OCI-LY7 (cell line): ENCODE measurements around the gene QPRT. TPM values are rescaled to one million over a fixed set of nuclear protein-coding genes. Genes with fewer than 3 reads are reported as not detected.
A peak's percentile ranks its signal among the peaks of the same experiment; 100 is the strongest.

Source experiments
- BruUV-seq: library from RNA; stranded (reverse); fragments of 400-500 nt; replicated peaks from 2 replicates; lab custom pipeline; 2021; lab: Mats Ljungman, UMichigan
- CTCF ChIA-PET: fragments of 300-600 bp; sonication (Branson Sonifier 250); formaldehyde crosslinking; loops from one replicate; lab custom pipeline; 2022; ENCODE audit warnings: antibody characterized with exemption; ENCODE audit not compliant: unreplicated experiment; lab: Charles Lee
- POLR2A ChIA-PET: fragments of 300-600 bp; sonication (Branson Sonifier 250); formaldehyde crosslinking; loops from one replicate; lab custom pipeline; 2022; ENCODE audit warnings: antibody characterized with exemption; lab: Charles Lee
- DNase-seq: peaks from one replicate; pipeline ENCODE4 v3.0.0-alpha.2; 2015; ENCODE audit warnings: low spot score
- H2AFZ ChIP-seq: fragments of 200-600 bp; sonication (generic), shearing (Covaris generic); 2 replicates; pipeline ENCODE4 v1.6.1; 2014; ENCODE audit warnings: mild to moderate bottlenecking, antibody characterized with exemption, low read length, moderate library complexity
- H3K27ac ChIP-seq: fragments of 200-600 bp; sonication (generic); 2 replicates; pipeline ENCODE4 v1.5.1; 2014; ENCODE audit warnings: mixed run types, low read depth, mild to moderate bottlenecking, moderate library complexity, low read length, inconsistent platforms; ENCODE audit not compliant: poor library complexity, severe bottlenecking
- H3K36me3 ChIP-seq: fragments of 200-600 bp; sonication (generic); 2 replicates; pipeline ENCODE4 v1.6.1; 2014; ENCODE audit warnings: mild to moderate bottlenecking, antibody characterized with exemption, low read length, moderate library complexity, mixed read lengths; ENCODE audit not compliant: insufficient read depth
- H3K4me1 ChIP-seq: fragments of 200-600 bp; sonication (generic); 2 replicates; pipeline ENCODE4 v1.5.1; 2014; ENCODE audit warnings: mild to moderate bottlenecking, low read length; ENCODE audit not compliant: insufficient read depth, poor library complexity, severe bottlenecking
- H3K4me2 ChIP-seq: fragments of 200-600 bp; sonication (generic); 2 replicates; pipeline ENCODE4 v1.6.1; 2014; ENCODE audit warnings: mild to moderate bottlenecking, low read length
- H3K4me3 ChIP-seq: fragments of 200-600 bp; sonication (generic); 2 replicates; pipeline ENCODE4 v1.5.1; 2014; ENCODE audit warnings: mild to moderate bottlenecking, low read depth, low read length; ENCODE audit not compliant: poor library complexity, severe bottlenecking
- H3K79me2 ChIP-seq: fragments of 200-600 bp; sonication (generic); 2 replicates; pipeline ENCODE4 v1.6.1; 2016; ENCODE audit warnings: low read depth, mild to moderate bottlenecking, low read length, moderate library complexity, mixed read lengths; ENCODE audit not compliant: insufficient read depth
- H3K9me2 ChIP-seq: fragments of 200-600 bp; sonication (generic); 2 replicates; pipeline ENCODE4 v1.6.1; 2016; ENCODE audit warnings: mild to moderate bottlenecking, low read length, mixed read lengths; ENCODE audit not compliant: insufficient read depth
- H3K9me3 ChIP-seq: fragments of 200-600 bp; sonication (generic); 2 replicates; pipeline ENCODE4 v1.6.1; 2014; ENCODE audit warnings: mild to moderate bottlenecking, mixed run types, low read length, mixed read lengths
- H4K20me1 ChIP-seq: fragments of 200-600 bp; sonication (generic); 2 replicates; pipeline ENCODE4 v1.6.1; 2014; ENCODE audit warnings: mild to moderate bottlenecking, antibody characterized with exemption, low read length, moderate library complexity, mixed read lengths; ENCODE audit not compliant: insufficient read depth
- CTCF ChIP-seq: fragments of 200-600 bp; sonication (generic); conservative IDR thresholded peaks from 2 replicates; pipeline ENCODE4 v1.5.1; 2014; ENCODE audit warnings: mild to moderate bottlenecking, antibody characterized with exemption, low read length, moderate library complexity, mixed read lengths
- EZH2phosphoT487 ChIP-seq: fragments of 200-600 bp; sonication (generic); IDR thresholded peaks from 2 replicates; pipeline ENCODE4 v1.6.1; 2018; ENCODE audit warnings: low read depth, borderline replicate concordance, mild to moderate bottlenecking, mixed run types, antibody characterized with exemption, low read length, moderate library complexity, mixed read lengths
- intact Hi-C: fragments of 100-400 bp; cut with micrococcal nuclease; formaldehyde crosslinking; loops from one replicate; pipeline ENCODE4 v1.10.0; 2022; ENCODE audit not compliant: unreplicated experiment
- total RNA-seq, 2 experiments: library from RNA; depleted of rRNA in 1 of 2; stranded (reverse); fragments of >200 nt in 1 of 2; shearing (Covaris generic) in 1 of 2; gene quantifications; 2 replicates each; pipeline ENCODE4 v1.2.3, GENCODE V29; 2014 to 2022

Gene QPRT
- total RNA-seq, 2 experiments from 2014 or later, result 10.6 to 12.6 TPM

- Histone ChIP-seq H3K36me3 (0 out of 2 replicates have a peak, but pooled peaks cover 5% of the 10 kb centered on the region), H3K9me3 (no peaks in the 10 kb centered on the region; the same call in 1 of the 2 replicates), H3K4me2 (peak overlapping the region; percentile 34), H2AFZ (no peak overlapping the region), H4K20me1 (no peaks in the 10 kb centered on the region), H3K4me3 (no peak overlapping the region), H3K9me2 (no peaks in the 10 kb centered on the region), H3K4me1 (peaks cover 28% of the 10 kb centered on the region), H3K27ac (no peak overlapping the region), H3K79me2 (no peaks in the 10 kb centered on the region; the same call in 1 of the 2 replicates)
- BruUV-seq, result no TSS peak
- no peak for TF ChIP-seq EZH2phosphoT487
- peak; percentile 30; the same call in 1 of the 2 replicates for TF ChIP-seq CTCF
- DNase-seq, result peak; percentile 72
- intact Hi-C loops, result no loop called here
- ChIA-PET CTCF (no interaction called here), POLR2A (interaction anchor here (0.8 to 1.0 kb wide), 4 partner anchors 11 to 24 kb away, joined by 3 to 4 read pairs (median 3); no protein-coding TSS in a partner anchor)
Measured at GRCh38 chr16:29675811-29676643, 3.0 kb upstream of the QPRT start.

- no peak overlapping the region for H2AFZ ChIP-seq
- H3K4me3 ChIP-seq, result no peak overlapping the region
- BruUV-seq, result no TSS peak
- ChIA-PET CTCF (no interaction called here), POLR2A (interaction anchor here (0.6 to 1.2 kb wide), 7 partner anchors 10 to 155 kb away, joined by 3 to 8 read pairs (median 4); no protein-coding TSS in a partner anchor)
- no peaks in the 10 kb centered on the region; the same call in 1 of the 2 replicates for H3K9me3 ChIP-seq
- H3K27ac ChIP-seq, result peak overlapping the region; percentile 32
- DNase-seq, result no peak
- no peaks in the 10 kb centered on the region for H4K20me1 ChIP-seq
- peaks cover 28% of the 10 kb centered on the region for H3K4me1 ChIP-seq
- H3K79me2 ChIP-seq, result no peaks in the 10 kb centered on the region; the same call in 1 of the 2 replicates
- H3K9me2 ChIP-seq, result no peaks in the 10 kb centered on the region
- intact Hi-C loops, result no loop called here
- TF ChIP-seq EZH2phosphoT487 (no peak), CTCF (no peak)
- no peaks in the 10 kb centered on the region for H3K36me3 ChIP-seq
- no peak overlapping the region for H3K4me2 ChIP-seq
Measured at GRCh38 chr16:29676989-29677785, 1.8 kb upstream of the QPRT start.
